Right lobe of liver (tissue), 6 donors: ENCODE results near the gene TMEM151A. TPM values are rescaled to one million over a fixed set of nuclear protein-coding genes. Genes with fewer than 3 reads are reported as not detected.

Experiments
- ATAC-seq, 4 donors: fragments of 200-7000 bp; cut with Tn5 transposase; one replicate each; pipeline ENCODE4 v1.9.1; 2020; ENCODE audit warnings: mild to moderate bottlenecking in 4 of 4, moderate library complexity in 4 of 4
- DNase-seq, 3 donors: peaks; one replicate each; pipeline ENCODE4 v3.0.0-alpha.2; 2020
- H3K27ac ChIP-seq, 3 donors: fragments of 200-600 bp; one replicate each; pipeline ENCODE4 v1.8.0; 2022
- H3K27me3 ChIP-seq, 2 donors: fragments of 200-600 bp; one replicate each; pipeline ENCODE4 v1.8.0; 2022
- H3K36me3 ChIP-seq, 4 donors: fragments of 200-600 bp; sonication (generic) in 1 of 4; one replicate each; pipeline versions ENCODE4 v1.5.1 to v1.8.0; 2017 to 2022; ENCODE audit warnings: control low read depth in 1 of 4
- H3K4me1 ChIP-seq, 4 donors: fragments of 200-600 bp; sonication (generic) in 1 of 4; one replicate each; pipeline versions ENCODE4 v1.5.1 to v1.8.0; 2017 to 2022; ENCODE audit warnings: control low read depth in 1 of 4
- H3K4me3 ChIP-seq, 3 donors: fragments of 200-600 bp; one replicate each; pipeline ENCODE4 v1.8.0; 2022
- H3K9me3 ChIP-seq, 4 donors: fragments of 200-600 bp; sonication (generic) in 1 of 4; one replicate each; pipeline versions ENCODE4 v1.5.1 to v1.8.0; 2017 to 2022; ENCODE audit warnings: control low read depth in 1 of 4
- POLR2A ChIP-seq: fragments of 450-650 bp; IDR thresholded peaks from one replicate; pipeline ENCODE4 v1.6.1; 2017; ENCODE audit warnings: antibody characterized with exemption, mild to moderate bottlenecking
- WGBS: methylation state at CpG from one replicate; pipeline ENCODE4 v1.1.6; 2018; ENCODE audit warnings: low coverage, low lambda C conversion rate; ENCODE audit not compliant: insufficient coverage; ENCODE audit errors: missing lambda C conversion rate; 5-methylcytosine and 5-hydroxymethylcytosine counted together
- intact Hi-C, 2 donors: fragments of 100-400 bp; cut with DNase I; formaldehyde crosslinking; loops; one replicate each; pipeline versions ENCODE4 v1.11.2 to v1.14.1; 2022
- total RNA-seq, 6 experiments: library from RNA; depleted of rRNA in 2 of 6; stranded (reverse); fragments of >200 nt in 2 of 6; fragmentation: NEBNext Ultra II Directional in 3 of 6; extraction: Animal tissue kit (Norgen Biotek cat#: 25700) in 3 of 6; gene quantifications; one replicate each; pipeline versions ENCODE4 v1.1.0 to v1.2.4, GENCODE V29; 2016 to 2023
- TF ChIP-seq, protein P1 (sequence below), 4 donors: fragments of 200-600 bp in 3 of 4; fragments of 450-650 bp in 1 of 4; IDR thresholded peaks; one replicate each; pipeline versions ENCODE4 v1.5.1 to v1.8.0; 2016 to 2022; ENCODE audit warnings: antibody characterized with exemption in 4 of 4, mild to moderate bottlenecking in 2 of 4
- donor health status: DM: no; HTN: yes; CAD: no.
- donor health status: DM: no; HTN: no; CAD: no.
- donor health status: DM: no; HTN: no; CAD: no.
- donor health status: DM: no; HTN: yes; CAD: no.
- donor health status: DM: no; HTN: yes; CAD: no.

TMEM151A gene
- total RNA-seq, 6 experiments from 2014 or later, result 0.13 to 0.86 (median 0.45) TPM; not detected in 2

DNA sequence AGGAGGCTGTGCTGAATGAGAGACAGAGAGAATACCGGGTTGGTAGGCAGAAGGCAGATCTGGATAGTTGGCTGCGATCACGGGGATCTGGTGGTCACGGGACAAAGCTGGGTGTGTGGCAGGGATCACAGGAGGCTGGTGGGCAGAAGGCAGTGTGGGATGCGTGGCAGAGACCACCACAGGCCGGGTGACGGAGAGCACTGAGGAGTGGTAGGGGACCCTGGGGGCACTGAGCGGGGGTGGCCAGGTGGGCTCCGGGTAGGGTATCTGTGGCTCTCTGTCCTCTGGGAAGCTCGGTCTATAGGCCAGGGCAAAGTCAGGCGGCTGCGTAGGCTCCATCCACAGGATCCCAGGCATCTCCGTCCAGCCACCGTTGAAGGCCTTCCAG is 23.8 kb downstream of the TMEM151A start:
- no peak for TF ChIP-seq POLR2A
- TF ChIP-seq, protein P1, sequence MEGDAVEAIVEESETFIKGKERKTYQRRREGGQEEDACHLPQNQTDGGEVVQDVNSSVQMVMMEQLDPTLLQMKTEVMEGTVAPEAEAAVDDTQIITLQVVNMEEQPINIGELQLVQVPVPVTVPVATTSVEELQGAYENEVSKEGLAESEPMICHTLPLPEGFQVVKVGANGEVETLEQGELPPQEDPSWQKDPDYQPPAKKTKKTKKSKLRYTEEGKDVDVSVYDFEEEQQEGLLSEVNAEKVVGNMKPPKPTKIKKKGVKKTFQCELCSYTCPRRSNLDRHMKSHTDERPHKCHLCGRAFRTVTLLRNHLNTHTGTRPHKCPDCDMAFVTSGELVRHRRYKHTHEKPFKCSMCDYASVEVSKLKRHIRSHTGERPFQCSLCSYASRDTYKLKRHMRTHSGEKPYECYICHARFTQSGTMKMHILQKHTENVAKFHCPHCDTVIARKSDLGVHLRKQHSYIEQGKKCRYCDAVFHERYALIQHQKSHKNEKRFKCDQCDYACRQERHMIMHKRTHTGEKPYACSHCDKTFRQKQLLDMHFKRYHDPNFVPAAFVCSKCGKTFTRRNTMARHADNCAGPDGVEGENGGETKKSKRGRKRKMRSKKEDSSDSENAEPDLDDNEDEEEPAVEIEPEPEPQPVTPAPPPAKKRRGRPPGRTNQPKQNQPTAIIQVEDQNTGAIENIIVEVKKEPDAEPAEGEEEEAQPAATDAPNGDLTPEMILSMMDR (IDR thresholded peaks at IDR 0.05), result no peak
- no peak for ATAC-seq
- intact Hi-C loops, result no loop called here
- DNase-seq, result no peak
- no peaks in the 10 kb centered on the region for H3K9me3 ChIP-seq
- no peak overlapping the region for H3K27ac ChIP-seq
- H3K4me1 ChIP-seq, result peaks cover 0 to 18% (median 8%) of the 10 kb centered on the region in 4 donors
- WGBS, result 80% methylated on average over 1 of the region's 14 CpGs
- H3K4me3 ChIP-seq, result no peak overlapping the region
- no peaks in the 10 kb centered on the region for H3K27me3 ChIP-seq
- H3K36me3 ChIP-seq, result no peaks in the 10 kb centered on the region

DNA sequence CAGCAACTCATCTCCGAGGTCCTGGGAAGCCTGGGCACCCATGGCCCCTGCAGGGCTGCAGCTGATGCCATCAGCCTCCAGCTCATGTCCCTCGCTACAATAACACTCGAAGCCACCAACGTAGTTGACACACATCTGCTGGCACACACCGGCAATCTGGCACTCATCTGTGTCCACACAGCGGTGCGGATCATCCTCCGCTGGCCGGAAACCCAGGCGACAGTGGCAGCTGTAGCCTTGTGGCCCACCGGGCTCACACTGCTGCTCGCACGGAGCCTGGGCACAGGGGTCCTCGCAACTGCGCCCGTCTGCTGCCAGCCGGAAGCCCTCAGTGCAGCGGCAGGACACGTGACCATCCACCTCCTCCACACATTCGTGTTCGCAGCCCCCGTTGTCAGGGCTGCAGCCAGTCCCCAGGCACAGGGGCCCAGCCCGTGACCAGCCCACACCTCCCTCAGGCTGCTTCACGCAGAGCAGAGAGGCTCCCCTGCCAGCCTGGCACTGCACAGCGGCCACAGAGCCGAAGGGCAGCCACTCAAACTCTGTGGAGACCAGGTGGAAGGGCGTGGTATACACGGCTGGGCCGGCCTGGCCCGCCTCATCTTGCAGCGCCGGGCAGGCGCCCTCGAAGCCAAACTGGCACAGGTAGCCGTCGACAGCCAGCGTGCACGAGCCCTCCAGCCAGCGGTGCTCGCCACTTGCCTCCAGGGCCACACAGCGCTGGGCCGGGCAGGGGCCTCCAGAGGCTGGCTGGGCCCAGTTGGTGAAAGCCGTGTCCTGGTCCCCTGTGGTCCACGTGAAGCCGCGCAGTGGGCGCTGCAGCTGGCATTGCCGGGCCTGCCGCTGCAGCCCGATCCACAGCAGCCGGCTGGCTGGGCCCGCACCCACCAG is 24.5 kb downstream of the TMEM151A start:
- Histone ChIP-seq H3K4me3 (peak overlapping the region; percentile 2 to 31 (median 14)), H3K27me3 (no peaks in the 10 kb centered on the region), H3K27ac (no peak overlapping the region), H3K9me3 (no peaks in the 10 kb centered on the region), H3K4me1 (peaks cover 0 to 18% (median 8%) of the 10 kb centered on the region in 4 donors), H3K36me3 (no peaks in the 10 kb centered on the region)
- DNase-seq (no peak), ATAC-seq (no peak)
- intact Hi-C loops, result no loop called here
- WGBS, result 81% methylated on average over 6 of the region's 52 CpGs
- TF ChIP-seq POLR2A, result no peak
- TF ChIP-seq, protein P1 (IDR thresholded peaks at IDR 0.05), result no peak

DNA sequence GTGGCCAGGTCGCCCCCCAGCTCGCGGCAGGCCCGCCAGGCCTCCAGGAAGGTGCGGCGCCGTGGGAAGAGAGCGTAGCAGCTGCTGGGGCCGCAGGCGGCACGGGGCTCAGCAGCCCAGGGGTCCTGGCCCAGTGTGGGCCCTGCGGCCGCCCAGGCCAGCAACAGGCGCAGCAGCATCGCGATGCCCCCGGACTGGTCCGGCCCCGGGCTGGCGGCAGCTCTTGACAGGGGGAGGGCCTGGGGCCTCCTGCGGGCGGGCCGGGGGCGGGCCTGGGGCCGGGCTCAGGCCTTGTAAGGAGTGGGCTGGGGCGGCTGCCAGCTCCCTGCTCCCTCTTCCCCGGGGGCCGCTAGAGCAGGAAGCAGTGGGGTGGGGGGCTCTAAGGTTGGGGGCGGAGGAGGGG is 25.2 kb downstream of the TMEM151A start, which contains the start of gene CD248:
CD248 (minus strand) TSS at position 196 of the 403 bp plus-strand sequence; CDS start at position 179, 17 bp downstream.
- Histone ChIP-seq H3K27ac (peak within 1 kb of the TSS in 1 of 3 donors; percentile 33), H3K4me1 (peaks cover 0 to 18% (median 8%) of the 10 kb centered on the region in 4 donors), H3K4me3 (peak within 1 kb of the TSS; percentile 2 to 31 (median 14)), H3K9me3 (no peaks in the 10 kb centered on the region), H3K27me3 (no peaks in the 10 kb centered on the region), H3K36me3 (no peaks in the 10 kb centered on the region)
- TF ChIP-seq POLR2A, result no peak
- TF ChIP-seq, protein P1 (IDR thresholded peaks at IDR 0.05), result no peak
- ATAC-seq, result no peak
- no CpG with 5 or more reads among the region's 29 CpGs for WGBS
- intact Hi-C loops, result no loop called here
- no peak for DNase-seq

DNA sequence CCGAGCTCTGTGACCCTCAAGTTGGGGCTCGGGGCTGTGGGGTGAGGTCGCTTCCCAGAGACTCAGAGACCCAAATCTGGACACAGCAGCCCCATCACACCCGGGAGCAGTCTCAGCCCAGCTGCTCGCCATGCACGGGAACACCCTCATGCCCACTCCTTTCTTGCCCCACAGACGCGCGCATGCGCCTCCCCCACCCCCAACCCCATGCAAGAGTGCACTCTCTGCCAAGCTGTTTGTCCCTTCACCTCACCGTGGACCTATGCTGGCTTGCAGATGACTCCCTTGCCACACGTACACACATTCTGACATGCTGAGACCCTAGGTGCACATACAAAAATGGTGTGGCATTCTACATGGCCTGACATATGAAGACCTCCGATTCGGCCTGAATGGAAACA is 25.6 kb downstream of the TMEM151A start:
- Histone ChIP-seq H3K36me3 (no peaks in the 10 kb centered on the region), H3K27me3 (no peaks in the 10 kb centered on the region), H3K27ac (peak overlapping the region in 1 of 3 donors; percentile 33), H3K9me3 (no peaks in the 10 kb centered on the region), H3K4me3 (no peak overlapping the region), H3K4me1 (peaks cover 0 to 18% (median 8%) of the 10 kb centered on the region in 4 donors)
- intact Hi-C loops, result no loop called here
- 15% methylated on average over 2 of the region's 14 CpGs for WGBS
- TF ChIP-seq, protein P1 (IDR thresholded peaks at IDR 0.05), result no peak
- TF ChIP-seq POLR2A, result no peak
- DNase-seq (no peak), ATAC-seq (no peak)
